ENCODE measurements around the gene TFB1M.

DNA sequence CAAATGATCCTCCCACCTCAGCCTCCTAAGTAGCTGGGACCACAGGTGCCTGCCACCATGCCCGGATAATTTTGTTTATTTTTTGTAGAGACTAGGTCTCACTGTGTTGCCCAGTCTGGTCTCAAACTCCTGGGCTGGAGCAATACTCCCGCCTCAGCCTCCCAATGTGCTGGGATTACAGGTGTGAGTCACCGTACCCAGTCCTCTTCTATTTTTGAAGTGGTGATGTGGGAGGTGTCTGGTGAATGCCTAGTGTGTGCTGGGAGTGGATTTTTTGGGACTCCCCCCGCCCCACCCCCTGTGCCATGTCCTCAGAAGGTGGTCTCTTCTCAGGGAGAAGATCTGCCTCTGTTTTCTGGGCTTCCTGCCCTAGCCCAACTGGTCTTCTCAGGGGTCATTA is 98.4 kb downstream of the TFB1M start:
- TF ChIP-seq CTCF (IDR thresholded peaks at IDR 0.05) (no peak), POLR2A (IDR thresholded peaks at IDR 0.05) (no peak), POLR2AphosphoS5 (IDR thresholded peaks at IDR 0.05) (no peak), EP300 (IDR thresholded peaks at IDR 0.05) (no peak)
